HepG2 (cell line): ENCODE measurements around the gene NAA30. TPM values are rescaled to one million over a fixed set of nuclear protein-coding genes. Genes with fewer than 3 reads are reported as not detected.
A peak's percentile ranks its signal among the peaks of the same experiment; 100 is the strongest.

Experiments
- ASH2L ChIP-seq: fragments of 300-600, 200-600 bp; sonication (generic); IDR thresholded peaks from 2 replicates; pipeline ENCODE4 v1.7.0; 2017; ENCODE audit warnings: low read depth, mild to moderate bottlenecking, moderate library complexity, mixed read lengths, low read length; ENCODE audit not compliant: insufficient read length
- BORCS8-MEF2B ChIP-seq: sonication (generic); formaldehyde crosslinking; IDR thresholded peaks from 2 replicates; pipeline ENCODE4 v1.8.0; 2022; ENCODE audit warnings: mild to moderate bottlenecking, missing genetic modification reagents
- CREM ChIP-seq, 2 experiments: sonication (generic) in 1 of 2; formaldehyde crosslinking in 1 of 2; IDR thresholded peaks; 2 replicates each; pipeline versions ENCODE4 v1.4.0 to v1.6.1; 2016 to 2020; ENCODE audit warnings: antibody characterized with exemption in 1 of 2, mild to moderate bottlenecking in 1 of 2, missing genetic modification reagents in 1 of 2
- GATAD1 ChIP-seq: IDR thresholded peaks from 2 replicates; pipeline ENCODE4 v1.6.1; 2016; ENCODE audit warnings: missing genetic modification reagents, missing compliant biosample characterization
- LCORL ChIP-seq, 2 experiments: fragments of 450-650 bp in 1 of 2; sonication (generic) in 1 of 2; formaldehyde crosslinking in 1 of 2; IDR thresholded peaks; 2 replicates each; pipeline versions ENCODE4 v1.5.0 to v1.6.1; 2017 to 2020; ENCODE audit warnings: antibody characterized with exemption in 1 of 2, missing genetic modification reagents in 1 of 2
- MXD4 ChIP-seq: IDR thresholded peaks from 2 replicates; pipeline ENCODE4 v1.6.1; 2016; ENCODE audit warnings: mild to moderate bottlenecking, missing biosample characterization, missing genetic modification reagents
- NFKBIZ ChIP-seq: IDR thresholded peaks from 2 replicates; pipeline ENCODE4 v1.6.1; 2018; ENCODE audit warnings: missing genetic modification reagents, missing compliant biosample characterization
- PTBP1 ChIP-seq: fragments of 200-400 bp; formaldehyde crosslinking; IDR thresholded peaks from 2 replicates; pipeline ENCODE4 v1.6.1; 2018; ENCODE audit warnings: low read length, low read depth; ENCODE audit not compliant: poor library complexity, severe bottlenecking
- ZBTB7B ChIP-seq: sonication (generic); formaldehyde crosslinking; IDR thresholded peaks from 2 replicates; pipeline ENCODE4 v1.4.0; 2020; ENCODE audit warnings: missing genetic modification reagents
- ZFP36 ChIP-seq: fragments of 150-350 bp; IDR thresholded peaks from 2 replicates; pipeline ENCODE4 v1.6.1; 2018; ENCODE audit warnings: borderline replicate concordance, low read length, low read depth; ENCODE audit not compliant: partially characterized antibody
- ZFP82 ChIP-seq: sonication (generic); formaldehyde crosslinking; IDR thresholded peaks from 2 replicates; pipeline ENCODE4 v1.5.1; 2020; ENCODE audit warnings: mild to moderate bottlenecking, missing genetic modification reagents, borderline replicate concordance
- ZFY ChIP-seq: sonication (generic); formaldehyde crosslinking; IDR thresholded peaks from 2 replicates; pipeline ENCODE4 v1.4.0; 2020; ENCODE audit warnings: missing genetic modification reagents
- ZNF550 ChIP-seq: sonication (generic); formaldehyde crosslinking; IDR thresholded peaks from 2 replicates; pipeline ENCODE4 v1.4.0; 2020; ENCODE audit warnings: mild to moderate bottlenecking, missing genetic modification reagents, borderline replicate concordance
- ZNF670 ChIP-seq: sonication (generic); formaldehyde crosslinking; IDR thresholded peaks from 2 replicates; pipeline ENCODE4 v1.8.0; 2022; ENCODE audit warnings: mild to moderate bottlenecking, missing genetic modification reagents, borderline replicate concordance
- polyA plus RNA-seq, 8 experiments: library from polyadenylated mRNA; depleted of rRNA in 3 of 8; stranded (reverse) in 7 of 8; unstranded in 1 of 8; fragments of >200 nt; fragmentation: Illumina TruSeq in 4 of 8; extraction: Trizol in 4 of 8; gene quantifications; 2 replicates each; pipeline versions ENCODE4 v1.2.1 to v1.2.3, GENCODE V29; 2011 to 2016; ENCODE audit warnings: low read depth in 4 of 8, missing spikeins in 1 of 8, mixed read lengths in 1 of 8; ENCODE audit not compliant: insufficient read depth in 1 of 8
- total RNA-seq, 5 experiments: library from RNA; depleted of rRNA; stranded (reverse); fragments of >200 nt; fragmentation: Illumina TruSeq; extraction: Trizol; gene quantifications; 2 replicates each; pipeline ENCODE4 v1.2.3, GENCODE V29; 2016; ENCODE audit warnings: low read depth in 1 of 5
- TF ChIP-seq, protein P1 (sequence below): sonication (generic); formaldehyde crosslinking; IDR thresholded peaks from 2 replicates; pipeline ENCODE4 v1.4.0; 2020; ENCODE audit warnings: missing genetic modification reagents, mild to moderate bottlenecking, borderline replicate concordance
- TF ChIP-seq, protein P2 (sequence below): sonication (generic); formaldehyde crosslinking; IDR thresholded peaks from 2 replicates; pipeline ENCODE4 v1.4.0; 2020; ENCODE audit warnings: missing genetic modification reagents
- TF ChIP-seq, protein P3 (sequence below): sonication (generic); formaldehyde crosslinking; IDR thresholded peaks from 2 replicates; pipeline ENCODE4 v1.4.0; 2020; ENCODE audit warnings: missing genetic modification reagents, mild to moderate bottlenecking, borderline replicate concordance
- TF ChIP-seq, protein P4 (sequence below), 2 experiments: IDR thresholded peaks; 2 replicates each; pipeline ENCODE4 v1.6.1; 2011 to 2012; ENCODE audit warnings: low read length in 2 of 2, borderline replicate concordance in 1 of 2, low read depth in 1 of 2, mild to moderate bottlenecking in 1 of 2, moderate library complexity in 1 of 2

NAA30 gene
- total and polyA plus RNA-seq, 2 of the 13 experiments (the other 11 are each of a cell fraction or from before 2014, with no cell fraction given) = 10.8 to 18.4 TPM

- TF ChIP-seq, protein P1, sequence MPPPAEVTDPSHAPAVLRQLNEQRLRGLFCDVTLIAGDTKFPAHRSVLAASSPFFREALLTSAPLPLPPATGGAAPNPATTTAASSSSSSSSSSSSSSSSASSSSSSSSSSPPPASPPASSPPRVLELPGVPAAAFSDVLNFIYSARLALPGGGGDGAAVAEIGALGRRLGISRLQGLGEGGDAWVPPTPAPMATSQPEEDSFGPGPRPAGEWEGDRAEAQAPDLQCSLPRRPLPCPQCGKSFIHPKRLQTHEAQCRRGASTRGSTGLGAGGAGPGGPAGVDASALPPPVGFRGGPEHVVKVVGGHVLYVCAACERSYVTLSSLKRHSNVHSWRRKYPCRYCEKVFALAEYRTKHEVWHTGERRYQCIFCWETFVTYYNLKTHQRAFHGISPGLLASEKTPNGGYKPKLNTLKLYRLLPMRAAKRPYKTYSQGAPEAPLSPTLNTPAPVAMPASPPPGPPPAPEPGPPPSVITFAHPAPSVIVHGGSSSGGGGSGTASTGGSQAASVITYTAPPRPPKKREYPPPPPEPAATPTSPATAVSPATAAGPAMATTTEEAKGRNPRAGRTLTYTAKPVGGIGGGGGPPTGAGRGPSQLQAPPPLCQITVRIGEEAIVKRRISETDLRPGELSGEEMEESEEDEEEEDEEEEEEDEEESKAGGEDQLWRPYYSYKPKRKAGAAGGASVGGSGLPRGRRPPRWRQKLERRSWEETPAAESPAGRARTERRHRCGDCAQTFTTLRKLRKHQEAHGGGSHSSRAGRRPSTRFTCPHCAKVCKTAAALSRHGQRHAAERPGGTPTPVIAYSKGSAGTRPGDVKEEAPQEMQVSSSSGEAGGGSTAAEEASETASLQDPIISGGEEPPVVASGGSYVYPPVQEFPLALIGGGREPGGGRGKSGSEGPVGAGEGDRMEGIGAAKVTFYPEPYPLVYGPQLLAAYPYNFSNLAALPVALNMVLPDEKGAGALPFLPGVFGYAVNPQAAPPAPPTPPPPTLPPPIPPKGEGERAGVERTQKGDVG (CRISPR knock-in tag) = no peak
- TF ChIP-seq ZBTB7B = 0 out of 2 replicates have a peak, but pooled peaks have one; percentile 46
- no peak for TF ChIP-seq ZNF550 (CRISPR knock-in tag)
- TF ChIP-seq, protein P2, sequence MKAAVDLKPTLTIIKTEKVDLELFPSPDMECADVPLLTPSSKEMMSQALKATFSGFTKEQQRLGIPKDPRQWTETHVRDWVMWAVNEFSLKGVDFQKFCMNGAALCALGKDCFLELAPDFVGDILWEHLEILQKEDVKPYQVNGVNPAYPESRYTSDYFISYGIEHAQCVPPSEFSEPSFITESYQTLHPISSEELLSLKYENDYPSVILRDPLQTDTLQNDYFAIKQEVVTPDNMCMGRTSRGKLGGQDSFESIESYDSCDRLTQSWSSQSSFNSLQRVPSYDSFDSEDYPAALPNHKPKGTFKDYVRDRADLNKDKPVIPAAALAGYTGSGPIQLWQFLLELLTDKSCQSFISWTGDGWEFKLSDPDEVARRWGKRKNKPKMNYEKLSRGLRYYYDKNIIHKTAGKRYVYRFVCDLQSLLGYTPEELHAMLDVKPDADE (CRISPR knock-in tag) = no peak
- TF ChIP-seq CREM (IDR thresholded peaks at IDR 0.05) = no peak
- no peak for TF ChIP-seq CREM (CRISPR knock-in tag; IDR thresholded peaks at IDR 0.05)
- TF ChIP-seq NFKBIZ (CRISPR knock-in tag) = no peak
- TF ChIP-seq, protein P3, sequence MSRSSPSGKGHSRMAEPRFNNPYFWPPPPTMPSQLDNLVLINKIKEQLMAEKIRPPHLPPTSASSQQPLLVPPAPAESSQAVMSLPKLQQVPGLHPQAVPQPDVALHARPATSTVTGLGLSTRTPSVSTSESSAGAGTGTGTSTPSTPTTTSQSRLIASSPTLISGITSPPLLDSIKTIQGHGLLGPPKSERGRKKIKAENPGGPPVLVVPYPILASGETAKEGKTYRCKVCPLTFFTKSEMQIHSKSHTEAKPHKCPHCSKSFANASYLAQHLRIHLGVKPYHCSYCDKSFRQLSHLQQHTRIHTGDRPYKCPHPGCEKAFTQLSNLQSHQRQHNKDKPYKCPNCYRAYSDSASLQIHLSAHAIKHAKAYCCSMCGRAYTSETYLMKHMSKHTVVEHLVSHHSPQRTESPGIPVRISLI = no peak
- TF ChIP-seq ZFP36 = no peak
- no peak for TF ChIP-seq ZFP82 (CRISPR knock-in tag)
- no peak for TF ChIP-seq PTBP1
- peak; percentile 81 for TF ChIP-seq GATAD1 (CRISPR knock-in tag)
- no peak for TF ChIP-seq ZNF670 (CRISPR knock-in tag)
- peak; percentile 59; the same call in 1 of the 2 replicates for TF ChIP-seq BORCS8-MEF2B (CRISPR knock-in tag)
- TF ChIP-seq ASH2L = peak; percentile 77
- TF ChIP-seq ZFY (CRISPR knock-in tag) = peak; percentile 80
- no peak for TF ChIP-seq MXD4
- no peak for TF ChIP-seq LCORL (IDR thresholded peaks at IDR 0.05)
- peak; percentile 51; the same call in 1 of the 2 replicates for TF ChIP-seq LCORL (CRISPR knock-in tag; IDR thresholded peaks at IDR 0.05)
- TF ChIP-seq, protein P4, sequence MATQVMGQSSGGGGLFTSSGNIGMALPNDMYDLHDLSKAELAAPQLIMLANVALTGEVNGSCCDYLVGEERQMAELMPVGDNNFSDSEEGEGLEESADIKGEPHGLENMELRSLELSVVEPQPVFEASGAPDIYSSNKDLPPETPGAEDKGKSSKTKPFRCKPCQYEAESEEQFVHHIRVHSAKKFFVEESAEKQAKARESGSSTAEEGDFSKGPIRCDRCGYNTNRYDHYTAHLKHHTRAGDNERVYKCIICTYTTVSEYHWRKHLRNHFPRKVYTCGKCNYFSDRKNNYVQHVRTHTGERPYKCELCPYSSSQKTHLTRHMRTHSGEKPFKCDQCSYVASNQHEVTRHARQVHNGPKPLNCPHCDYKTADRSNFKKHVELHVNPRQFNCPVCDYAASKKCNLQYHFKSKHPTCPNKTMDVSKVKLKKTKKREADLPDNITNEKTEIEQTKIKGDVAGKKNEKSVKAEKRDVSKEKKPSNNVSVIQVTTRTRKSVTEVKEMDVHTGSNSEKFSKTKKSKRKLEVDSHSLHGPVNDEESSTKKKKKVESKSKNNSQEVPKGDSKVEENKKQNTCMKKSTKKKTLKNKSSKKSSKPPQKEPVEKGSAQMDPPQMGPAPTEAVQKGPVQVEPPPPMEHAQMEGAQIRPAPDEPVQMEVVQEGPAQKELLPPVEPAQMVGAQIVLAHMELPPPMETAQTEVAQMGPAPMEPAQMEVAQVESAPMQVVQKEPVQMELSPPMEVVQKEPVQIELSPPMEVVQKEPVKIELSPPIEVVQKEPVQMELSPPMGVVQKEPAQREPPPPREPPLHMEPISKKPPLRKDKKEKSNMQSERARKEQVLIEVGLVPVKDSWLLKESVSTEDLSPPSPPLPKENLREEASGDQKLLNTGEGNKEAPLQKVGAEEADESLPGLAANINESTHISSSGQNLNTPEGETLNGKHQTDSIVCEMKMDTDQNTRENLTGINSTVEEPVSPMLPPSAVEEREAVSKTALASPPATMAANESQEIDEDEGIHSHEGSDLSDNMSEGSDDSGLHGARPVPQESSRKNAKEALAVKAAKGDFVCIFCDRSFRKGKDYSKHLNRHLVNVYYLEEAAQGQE (IDR thresholded peaks at IDR 0.05; ENCODE audit: borderline replicate concordance in 1 of 2, low read depth in 1 of 2, low read length in 2 of 2) = 0 out of 4 replicates have a peak, but pooled peaks of 1 of the 2 experiments have one; percentile 5
Measured at GRCh38 chr14:57390037-57390805, at the start of gene NAA30 (continued).
